OCI-M2 (cell line): ENCODE results near the gene RPL10.

Experiments
- DNase-seq: peaks from one replicate; lab custom pipeline; 2025; ENCODE audit not compliant: unreplicated experiment; lab: John Stamatoyannopoulos, UW

Gene RPL10

GRCh38 chrX:154446430-154446829 is 48.3 kb downstream of the RPL10 start:
- no peak for DNase-seq

DNA sequence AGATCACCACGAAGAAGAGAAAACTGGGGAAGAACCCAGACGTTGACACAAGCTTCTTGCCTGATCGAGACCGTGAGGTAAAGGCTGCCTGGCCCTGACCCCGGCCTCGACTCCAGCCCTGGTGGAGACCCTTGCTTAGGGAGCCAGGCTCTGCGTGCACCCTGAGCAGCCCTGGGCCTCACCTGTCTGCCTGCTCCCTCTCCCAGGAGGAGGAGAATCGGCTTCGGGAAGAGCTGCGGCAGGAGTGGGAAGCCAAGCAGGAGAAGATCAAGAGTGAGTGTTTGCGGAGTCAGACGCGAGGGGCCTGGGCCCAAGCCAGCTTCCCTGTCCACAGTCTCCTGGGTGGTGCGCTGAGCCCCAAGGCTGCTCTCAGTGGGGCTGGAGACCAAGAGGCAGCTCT is 50.3 kb downstream of the RPL10 start:
- no peak for DNase-seq

- no peak for DNase-seq
These were observed 51.4 kb downstream of the RPL10 start for GRCh38 chrX:154449618-154450017.

DNA sequence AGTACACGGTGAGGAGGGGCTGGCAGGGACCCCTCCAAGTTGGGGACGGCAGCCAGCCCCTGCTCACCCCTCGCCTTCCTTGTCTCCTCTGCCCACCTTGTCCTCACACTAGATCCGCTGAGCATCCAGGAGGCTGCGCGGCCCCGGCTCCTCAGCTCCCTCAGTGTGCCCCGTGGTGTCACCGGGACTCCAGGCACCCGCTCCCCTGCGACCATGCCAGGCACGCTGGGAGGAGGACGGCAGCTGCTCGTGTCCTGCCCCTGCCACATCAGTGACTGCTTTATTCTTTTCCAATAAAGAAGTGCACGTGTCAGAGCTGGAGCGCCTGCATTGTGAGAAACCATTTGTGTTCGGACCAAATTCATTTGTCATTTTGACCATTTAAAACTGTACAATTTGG is 52.1 kb downstream of the RPL10 start:
- no peak for DNase-seq
